Measurements from ENCODE around the gene NLGN4Y.

The NLGN4Y gene

DNA sequence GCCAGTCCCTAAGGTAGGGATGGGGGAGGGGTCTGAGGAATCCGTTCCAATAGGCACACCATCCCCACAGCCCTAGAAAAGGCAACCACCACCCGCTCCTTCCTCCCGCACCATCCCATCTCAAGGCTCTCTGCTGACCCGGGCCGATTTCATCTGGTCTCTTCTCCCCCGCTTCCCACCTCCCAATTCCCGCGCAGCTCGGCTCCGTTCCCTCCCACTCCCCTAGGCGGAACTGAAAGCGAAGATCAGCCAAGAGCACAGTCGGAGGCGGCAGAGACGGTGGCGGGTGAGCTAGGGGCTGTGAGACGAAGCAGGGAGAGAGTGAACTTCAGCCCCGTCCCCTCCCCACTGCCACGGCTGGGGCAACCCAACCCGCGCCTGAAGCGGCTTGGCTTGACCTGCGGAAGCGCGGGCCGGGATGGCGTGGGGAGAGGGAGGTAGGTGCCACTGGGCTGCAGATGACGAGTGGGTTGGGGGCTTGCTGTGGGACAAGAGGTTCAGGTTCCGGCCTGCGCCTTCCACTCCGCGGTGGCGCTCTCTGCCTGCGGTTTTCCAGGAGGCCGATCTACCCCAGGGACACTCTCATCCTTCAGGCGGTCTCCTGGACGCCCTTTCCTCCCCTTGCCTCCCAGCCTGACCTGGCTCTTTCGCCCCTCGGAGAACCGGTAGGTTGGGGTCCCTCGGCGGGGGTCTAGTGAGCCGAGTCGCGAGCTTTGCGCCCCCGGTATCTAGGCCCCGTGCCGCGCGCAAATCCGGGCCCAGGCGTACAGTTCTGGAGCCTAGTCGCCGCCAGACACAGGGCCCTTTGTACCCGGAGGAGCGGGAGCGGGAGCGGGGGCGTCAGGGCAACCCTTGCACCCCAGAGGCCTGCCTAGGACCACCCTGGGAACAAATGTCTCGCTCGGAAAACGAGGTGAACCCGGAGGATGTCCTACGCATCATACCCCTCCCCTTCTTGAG, at the start of gene NLGN4Y:
NLGN4Y (plus strand) TSS at position 258 of the 960 bp plus-strand sequence. CDS start 97,591 bp downstream, outside the sequence.
- no peak for DNase-seq

DNA sequence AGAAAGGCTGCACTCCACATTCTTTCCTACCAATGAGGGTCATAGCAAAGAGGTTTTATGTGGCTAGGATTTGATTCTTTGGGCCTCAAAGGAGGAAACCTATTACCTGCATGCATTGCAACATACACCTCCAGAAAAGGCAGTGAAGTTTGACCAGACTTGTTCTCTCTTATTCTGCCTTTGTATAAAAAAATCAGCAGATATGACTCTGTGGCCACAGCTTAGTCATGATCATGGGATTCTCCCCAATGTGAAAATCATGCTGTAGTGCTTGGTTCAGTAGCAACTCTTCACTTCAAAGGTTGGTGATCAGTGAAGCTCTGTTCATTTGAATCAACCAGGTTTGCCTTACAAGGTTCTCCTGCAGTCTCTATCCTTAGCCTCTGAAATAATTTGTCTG, 38.4 kb upstream of the NLGN4Y start:
- no peak for DNase-seq

DNA sequence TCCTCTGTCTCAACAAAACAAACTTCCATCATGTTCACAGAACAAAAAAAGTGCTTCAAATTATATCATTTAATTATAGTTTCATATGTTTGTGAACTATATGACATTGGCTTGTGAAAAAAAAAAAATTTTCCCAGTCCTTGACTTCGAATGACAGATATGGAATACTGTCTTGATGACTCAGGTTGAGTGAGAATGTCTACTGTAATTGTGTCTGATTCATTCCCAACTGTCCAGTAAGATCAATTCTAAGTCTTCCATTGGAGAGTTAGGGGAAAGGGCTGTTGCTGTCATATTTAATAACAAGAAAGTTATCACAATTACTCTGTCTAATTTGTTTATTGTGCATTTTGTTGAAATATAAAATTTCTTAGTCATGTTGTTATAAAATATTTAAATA, 34.1 kb upstream of the NLGN4Y start:
- no peak for DNase-seq

DNA sequence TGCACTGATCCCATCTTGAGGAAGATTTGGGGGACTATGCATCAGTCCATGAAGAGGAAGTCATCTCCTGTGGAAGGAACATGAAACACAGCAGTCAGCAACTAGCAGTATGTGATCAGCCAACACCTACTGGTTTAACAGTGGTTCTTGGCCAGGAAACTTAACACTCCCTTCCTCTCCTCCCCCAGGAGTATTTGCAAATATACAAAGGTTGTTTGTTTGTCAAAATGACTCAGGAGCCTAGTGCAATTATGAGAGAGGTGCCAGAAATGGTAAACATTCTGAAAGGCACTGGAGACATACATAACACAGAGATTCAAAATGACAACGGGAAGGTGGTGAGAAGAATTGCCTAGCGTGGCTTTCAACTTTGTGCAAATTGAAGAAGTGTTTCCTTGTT, 26.3 kb upstream of the NLGN4Y start:
- no peak for DNase-seq

DNA sequence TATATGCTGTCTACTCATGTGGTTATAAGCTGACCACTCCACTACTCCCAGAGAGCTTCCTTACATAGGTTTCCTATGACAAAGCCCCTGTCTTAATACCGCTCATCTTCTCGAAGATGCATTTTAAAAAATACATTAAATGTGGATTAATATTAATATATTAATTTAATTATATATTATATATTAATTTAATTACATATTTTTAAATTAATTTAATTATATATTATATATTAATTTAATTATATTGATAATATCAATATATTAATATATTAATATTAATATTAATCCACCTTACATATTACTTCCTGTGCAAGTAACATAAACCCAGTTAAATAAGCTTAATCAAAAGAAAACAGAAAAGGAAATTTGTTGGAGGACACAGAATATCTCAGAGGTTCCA, 19.7 kb upstream of the NLGN4Y start:
- DNase-seq = no peak

DNA sequence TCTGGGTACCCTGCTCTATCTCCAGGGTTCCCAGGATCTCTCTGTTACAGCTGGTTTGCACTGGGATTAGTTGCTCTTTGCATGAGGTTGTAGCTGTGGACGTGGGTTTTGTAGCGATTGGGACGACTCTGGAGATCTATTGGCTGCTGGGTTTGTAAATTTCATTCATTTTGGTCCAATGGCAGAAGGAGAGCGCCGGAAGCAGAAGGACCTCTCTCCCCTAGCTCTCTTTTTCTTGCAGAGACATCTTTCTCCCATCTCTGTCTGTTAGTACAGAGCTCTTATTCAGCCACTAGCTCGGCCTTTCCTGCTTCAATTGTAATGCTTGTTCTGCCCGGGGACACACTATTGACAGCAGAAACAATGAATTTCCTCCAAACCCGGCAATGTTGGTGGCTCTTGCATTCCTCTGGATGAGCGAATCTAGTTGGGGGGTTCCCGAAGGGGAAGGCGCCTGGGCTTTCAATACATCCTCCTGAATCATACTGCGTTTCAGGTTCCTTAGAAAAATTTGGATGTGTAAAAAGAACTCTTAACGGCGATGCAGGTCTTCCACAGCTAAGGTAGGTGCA, 1.9 kb upstream of the NLGN4Y start:
- DNase-seq = no peak

DNA sequence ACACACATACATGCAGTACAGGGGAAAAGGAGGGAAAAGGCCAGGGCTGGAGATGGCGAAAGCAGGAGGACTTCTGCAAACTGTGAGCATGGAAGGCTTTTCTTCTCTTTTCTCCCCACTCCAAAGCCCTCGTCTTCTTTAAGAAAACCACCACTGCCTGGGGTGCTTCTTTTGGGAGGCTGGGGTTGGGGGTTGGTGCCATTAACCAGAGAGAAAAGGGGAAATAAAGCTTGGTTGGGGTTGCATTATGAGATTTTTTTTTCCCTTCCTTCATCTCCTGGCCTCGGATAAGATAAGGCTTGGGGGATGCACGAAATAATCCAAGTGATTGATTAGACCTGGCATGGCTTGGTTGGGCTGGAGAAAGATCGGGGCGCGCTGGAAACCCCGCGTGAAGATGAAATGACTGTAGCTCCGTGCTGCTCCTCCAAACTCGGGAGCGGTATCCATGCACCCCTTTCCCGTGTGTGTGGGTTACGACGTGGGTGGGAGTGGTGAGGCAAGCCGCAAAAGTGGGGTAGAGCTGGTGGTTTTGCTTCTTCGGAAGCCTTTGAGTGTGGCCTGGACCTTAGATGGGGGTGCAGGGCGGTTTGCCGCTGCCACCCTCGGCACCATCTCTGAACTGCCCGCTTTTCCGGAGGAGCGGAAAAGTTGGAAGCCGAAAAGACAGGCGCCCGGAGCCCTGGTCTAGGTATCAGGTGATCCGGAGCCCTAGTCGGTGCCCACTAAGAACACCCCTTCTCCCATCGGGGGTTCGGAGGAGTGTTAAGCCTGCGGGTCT, 648 bp upstream of the NLGN4Y start:
- no peak for DNase-seq

DNA sequence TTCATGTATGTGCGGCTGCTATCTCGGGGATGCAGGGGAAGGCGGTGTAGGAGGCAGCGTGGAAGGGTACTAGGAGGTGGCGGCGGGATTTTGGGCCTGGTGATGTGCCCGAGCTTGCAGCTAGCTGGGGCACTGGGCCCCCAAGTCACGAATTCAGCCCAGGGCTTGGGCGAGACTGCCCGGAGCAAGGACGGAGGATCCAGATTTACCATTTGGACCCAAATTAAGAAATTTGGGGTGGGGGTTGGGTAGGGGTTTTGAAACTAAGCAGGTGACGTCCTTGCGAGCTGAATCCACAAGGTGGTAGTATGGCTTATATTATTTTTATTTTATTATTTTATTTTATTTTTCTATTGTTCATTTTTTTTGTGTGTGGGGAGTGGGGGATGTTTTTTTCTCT, 986 bp downstream of the NLGN4Y start:
- no peak for DNase-seq

DNA sequence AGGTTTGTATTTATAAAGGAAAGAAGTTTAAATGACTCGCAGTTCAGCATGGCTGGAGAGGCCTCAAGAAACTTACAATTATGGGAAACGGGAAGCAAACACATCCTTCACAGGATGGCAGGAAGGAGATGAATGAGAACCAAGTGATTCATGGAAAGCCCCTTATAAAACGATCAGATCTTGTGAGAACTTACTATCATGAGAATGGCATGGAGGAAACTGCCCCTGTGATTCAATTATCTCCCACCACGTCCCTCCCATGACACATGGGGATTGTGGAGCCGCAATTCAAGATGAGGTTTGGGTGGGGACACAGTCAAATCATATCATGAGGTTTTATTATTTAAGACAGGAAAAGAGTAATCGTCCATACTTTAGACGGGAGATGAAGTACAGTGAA, 4.0 kb downstream of the NLGN4Y start:
- no peak for DNase-seq

DNA sequence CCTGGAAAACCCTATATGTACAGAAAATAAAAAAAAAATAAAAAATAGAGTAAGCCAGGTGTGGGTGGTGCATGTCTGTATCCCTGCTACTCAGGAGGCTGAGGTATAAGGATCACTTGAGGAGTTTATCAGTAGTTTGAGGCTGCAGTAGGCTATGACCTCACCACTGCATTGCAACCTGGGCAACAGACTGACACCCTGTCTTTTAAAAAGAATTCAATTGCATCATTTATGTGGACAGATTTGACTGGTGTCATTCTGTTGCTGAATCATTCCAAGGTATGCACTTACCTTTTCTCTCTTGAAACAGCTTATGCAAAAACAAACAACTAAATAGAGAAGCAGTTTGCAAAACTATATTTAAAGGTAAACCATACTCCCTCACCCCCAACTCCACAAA, 12.4 kb downstream of the NLGN4Y start:
- no peak for DNase-seq

DNA sequence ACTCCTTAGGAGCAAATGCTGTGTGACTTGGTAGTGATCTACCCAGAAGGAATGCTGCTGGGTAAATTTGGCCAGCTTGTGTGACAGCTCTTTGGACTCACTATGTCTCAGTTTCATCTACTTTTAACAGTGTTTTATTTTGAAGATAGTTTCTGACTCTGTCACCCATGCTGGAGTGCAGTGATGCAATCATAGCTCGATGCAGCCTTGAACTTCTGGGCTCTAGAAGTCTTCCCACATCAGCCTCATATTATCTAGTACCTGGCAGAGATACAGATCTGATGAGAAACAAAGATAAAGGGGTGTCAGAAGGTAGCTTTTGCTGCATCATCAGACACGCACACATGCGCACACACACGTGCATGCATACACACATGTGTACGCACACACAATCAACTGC, 19.2 kb downstream of the NLGN4Y start:
- DNase-seq = no peak

DNA sequence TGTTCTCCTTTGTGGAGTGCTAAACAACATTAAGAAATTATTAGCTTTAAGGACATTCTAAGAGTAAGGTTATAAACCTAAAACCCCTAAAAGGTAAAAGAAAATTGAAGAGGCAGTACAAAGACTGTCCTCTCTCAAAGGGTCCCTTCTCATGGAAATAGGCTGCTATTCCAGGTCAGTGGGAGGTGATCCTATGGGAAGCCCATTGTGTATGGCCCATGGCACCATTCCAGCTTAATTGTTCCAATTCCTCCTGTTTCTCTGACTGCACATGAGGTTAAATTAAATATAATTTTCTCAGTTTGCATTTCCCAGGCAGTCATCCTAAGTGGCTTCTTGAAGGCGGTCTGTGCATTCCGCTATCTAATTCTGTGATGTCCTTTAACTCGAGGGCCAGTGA, 57.0 kb downstream of the NLGN4Y start:
- DNase-seq = no peak

DNA sequence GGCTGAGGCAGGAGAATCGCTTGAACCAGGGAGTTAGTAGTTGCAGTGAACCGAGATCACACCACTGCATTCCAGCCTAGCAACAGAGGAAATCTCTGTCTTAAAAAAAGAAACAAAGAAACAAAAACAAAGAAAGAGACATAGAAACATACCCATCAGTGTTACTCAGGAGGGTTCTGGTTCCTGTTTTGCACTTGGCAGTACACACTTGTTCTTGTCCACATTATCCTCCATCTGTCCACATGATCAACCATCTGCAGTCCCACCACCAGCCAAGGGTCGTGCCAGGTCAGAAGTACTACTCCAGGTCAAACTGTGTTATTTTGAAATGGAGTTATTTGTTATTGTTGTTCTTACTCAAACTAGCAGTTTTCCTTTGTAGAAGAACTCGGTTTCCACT, 62.4 kb downstream of the NLGN4Y start:
- DNase-seq = no peak

DNA sequence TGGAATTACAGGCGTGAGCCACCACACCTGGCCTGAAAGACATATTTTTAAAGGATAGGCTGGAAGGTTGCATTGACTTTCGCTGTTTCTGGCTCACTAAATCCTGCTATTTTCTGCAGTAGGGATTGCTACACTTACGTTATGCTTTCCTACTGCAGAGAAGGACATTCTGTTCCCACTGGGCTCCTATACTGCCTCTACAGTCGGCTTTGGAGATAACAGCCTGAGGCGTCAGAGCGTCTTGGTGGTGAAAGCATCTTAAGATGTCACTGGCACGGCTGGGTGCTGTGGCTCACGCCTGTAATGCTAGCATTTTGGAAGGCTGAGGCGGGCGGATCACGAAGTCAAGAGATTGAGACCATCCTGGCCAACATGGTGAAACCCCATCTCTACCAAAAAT, 77.0 kb downstream of the NLGN4Y start:
- no peak for DNase-seq

DNA sequence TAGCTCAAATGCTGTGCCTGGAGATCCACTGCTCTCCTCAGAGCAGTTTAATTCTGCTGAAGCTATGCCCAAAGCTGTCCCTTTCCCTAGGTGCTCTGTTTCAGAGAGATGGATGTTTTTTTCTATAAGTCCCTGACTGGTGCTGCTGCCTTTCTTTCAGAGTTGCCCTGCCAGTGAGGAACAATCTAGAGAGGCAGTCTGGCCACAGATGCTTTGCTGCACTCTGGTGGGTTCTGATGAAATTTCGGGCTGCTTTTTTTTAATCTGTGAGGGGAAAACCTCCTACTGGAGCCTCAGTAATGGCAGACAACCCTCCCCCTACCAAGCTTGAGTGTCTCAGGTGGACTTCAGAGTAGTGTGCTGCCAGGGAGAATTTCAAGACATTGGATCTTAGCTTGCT, 93.3 kb downstream of the NLGN4Y start:
- no peak for DNase-seq

DNA sequence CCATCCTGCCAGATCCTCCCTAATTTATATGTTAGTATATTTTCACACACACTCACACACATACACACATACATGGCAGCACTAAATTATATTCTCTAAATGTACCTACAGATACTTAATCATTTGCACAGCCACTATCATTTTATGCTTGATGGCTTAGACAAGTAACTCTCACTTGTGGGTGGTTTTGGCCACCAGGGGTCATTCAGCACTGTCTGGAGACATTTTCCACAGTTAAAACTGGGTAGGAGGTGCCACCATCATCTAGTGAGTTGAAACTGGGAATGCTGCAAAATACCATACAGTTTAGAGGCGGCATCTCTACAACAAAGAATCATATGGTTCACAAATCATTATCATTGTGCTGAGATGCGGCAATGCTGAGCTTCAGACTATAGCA, 94.2 kb downstream of the NLGN4Y start:
- DNase-seq = no peak

DNA sequence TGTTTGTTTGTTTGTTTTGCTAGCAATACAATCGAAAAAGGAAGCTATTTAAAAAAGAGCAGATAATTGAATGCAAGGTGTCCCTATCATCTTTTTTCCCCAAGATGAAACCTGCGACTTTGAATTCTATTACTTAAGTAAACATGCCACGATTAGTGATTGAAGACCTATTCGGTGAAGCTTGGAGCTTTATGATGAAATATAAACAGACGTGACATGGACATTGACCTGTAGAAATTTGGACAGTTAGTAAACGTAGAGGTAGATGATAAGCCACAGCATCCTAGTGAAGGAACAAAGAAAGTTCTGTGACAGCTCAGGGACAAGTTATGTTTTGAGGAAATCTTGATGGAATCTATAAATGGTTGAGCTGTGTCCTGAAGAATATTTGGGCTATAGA, 103.9 kb downstream of the NLGN4Y start:
- no peak for DNase-seq

DNA sequence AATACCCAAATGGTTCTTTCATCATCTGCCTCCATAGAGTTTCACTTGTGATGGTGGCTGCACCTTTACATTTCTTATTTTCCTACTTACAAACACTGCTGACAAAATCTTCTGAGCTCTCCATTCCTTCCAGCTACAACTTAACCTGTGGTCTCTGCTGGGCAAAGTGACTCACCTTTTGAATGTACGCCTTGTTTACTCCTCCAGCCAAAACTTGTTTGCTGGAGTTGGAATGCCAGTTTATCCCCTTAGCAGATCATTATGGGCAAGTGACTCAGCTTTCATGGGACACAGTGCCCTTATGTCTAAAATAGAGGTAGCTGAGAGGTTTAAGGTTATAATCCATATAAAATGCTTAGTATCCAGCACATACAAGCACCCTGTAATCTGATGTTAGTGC, 107.3 kb downstream of the NLGN4Y start:
- DNase-seq = no peak

DNA sequence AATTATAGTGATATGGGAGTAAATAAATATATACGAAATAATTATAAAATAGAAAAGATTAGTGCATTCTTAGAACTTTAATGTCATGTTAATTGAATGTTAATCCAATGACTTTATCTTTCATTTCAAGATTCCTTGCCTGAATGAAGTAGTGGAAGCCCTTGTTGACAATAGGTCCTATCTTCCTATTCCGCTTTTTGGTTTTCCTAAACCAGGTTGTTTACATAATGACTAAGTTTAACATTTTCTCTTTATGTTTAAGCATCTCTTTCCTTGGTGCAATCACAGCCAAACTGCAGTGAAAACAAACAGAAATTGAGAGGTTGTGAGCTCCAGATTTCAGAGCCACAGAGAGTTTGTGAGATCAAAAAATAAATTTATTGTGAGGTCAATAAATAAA, 109.4 kb downstream of the NLGN4Y start:
- no peak for DNase-seq

DNA sequence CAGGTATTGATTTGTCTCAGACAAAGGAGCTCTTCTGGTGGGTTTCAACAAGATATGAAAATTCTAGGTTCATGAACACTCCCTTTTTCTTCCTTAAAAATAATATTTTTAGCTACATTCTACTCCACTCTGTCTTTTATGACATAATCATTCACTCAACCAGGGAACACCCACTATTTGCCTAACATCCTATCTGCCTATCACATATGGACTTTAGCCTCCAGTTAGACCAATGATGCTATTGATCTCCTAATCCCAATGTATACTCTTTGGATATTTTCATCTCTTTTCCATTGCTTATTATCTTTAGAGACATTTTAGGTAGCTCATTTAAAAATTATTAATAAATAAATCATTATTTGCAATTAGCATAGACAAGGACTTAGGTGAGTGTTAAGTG, 110.6 kb downstream of the NLGN4Y start:
- DNase-seq = no peak

DNA sequence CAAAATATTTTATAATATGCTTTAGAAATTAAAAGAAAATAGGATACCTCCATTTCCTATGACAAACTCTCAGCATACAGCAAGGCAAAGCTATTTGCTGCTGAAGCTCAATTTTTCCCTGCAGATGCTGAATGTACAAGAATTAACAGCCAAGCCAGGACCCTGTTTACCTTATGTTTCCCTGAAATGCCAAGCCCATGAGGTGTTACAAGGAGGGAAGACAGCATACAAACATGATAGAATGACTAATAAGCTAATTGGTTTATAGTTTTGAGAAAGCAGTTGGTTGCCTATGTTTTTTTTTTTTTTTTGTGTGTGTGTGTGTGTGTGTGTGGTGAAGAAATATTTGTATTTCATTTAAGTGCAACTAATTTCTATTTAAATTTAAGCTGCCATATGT, 113.2 kb downstream of the NLGN4Y start:
- no peak for DNase-seq

DNA sequence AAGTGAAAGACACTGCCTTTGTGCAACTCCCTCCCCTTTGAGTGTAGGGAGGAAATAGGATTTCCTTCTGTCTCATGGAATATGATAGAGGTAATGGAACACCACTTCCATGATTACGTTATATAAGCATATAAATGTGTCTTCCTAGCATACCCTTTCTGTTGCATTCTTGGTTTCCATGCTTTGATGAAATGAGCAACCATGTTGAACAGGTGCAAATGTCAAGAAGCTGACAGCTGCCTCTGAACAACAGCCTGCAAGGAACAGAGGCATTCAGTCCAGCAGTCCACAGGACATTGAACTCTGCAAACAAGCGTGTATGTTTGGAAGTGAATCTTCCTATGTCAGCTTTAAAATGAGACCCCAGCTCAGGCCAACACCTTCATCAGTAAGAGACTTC, 117.5 kb downstream of the NLGN4Y start:
- DNase-seq = no peak

DNA sequence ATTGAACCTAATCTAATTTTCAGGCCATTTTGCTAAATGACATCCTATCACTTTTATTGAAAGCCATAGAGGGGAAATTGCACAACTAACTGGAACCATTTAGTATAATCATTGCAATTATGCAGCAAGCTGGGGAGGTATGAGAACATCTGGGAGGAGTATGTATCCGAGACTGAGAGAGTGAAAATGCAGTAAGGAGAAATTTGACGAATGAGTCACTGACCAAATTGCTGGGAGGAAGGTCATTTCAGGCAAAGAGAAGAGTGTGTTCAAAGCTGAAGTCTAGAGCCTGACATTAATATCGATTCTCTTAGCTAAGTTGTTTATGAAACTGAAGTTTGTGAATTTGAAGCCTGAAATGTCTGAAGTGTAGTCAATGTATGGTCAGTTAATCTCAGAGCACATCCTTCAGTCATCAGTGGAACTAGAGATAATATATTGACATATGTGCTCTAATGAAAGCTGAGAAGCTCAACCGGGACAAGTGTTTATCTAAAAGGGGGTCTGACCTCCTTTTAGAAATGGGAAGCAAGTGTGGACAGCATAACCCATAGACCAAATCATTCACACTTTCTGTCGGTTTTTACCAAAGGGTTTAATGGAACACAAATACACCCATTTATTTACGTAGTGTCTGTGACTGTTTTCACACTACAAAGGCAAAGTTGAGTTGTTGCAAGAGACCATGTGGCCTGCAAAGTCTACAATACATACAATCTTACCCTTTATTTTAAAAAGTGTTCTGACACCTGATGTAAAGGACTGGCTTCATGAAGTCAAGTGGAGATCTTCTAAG, 120.0 kb downstream of the NLGN4Y start:
- no peak for DNase-seq
